ENCODE results near the gene COL13A1. TPM values are rescaled to one million over a fixed set of nuclear protein-coding genes. Genes with fewer than 3 reads are reported as not detected.

COL13A1 gene
- total RNA-seq, 1 experiment from 2014 or later = 5.9 TPM

- H4K20me1 ChIP-seq (ENCODE audit: insufficient read depth) = no peaks in the 10 kb centered on the region
- H3K4me2 ChIP-seq (ENCODE audit: low read length) = no peak overlapping the region
- H3K9me3 ChIP-seq (ENCODE audit: control insufficient read depth in 1 of 2, insufficient read depth in 1 of 2, low read depth in 1 of 2, low read length in 2 of 2) = no peaks in the 10 kb centered on the region
- ATAC-seq (no peak), DNase-seq (ENCODE audit: low read depth, low spot score) (no peak)
- no peaks in the 10 kb centered on the region for H3K79me2 ChIP-seq (ENCODE audit: insufficient read depth, low read length)
- H3K4me1 ChIP-seq (ENCODE audit: control insufficient read depth in 1 of 2, insufficient read depth in 2 of 2, low read length in 2 of 2) = no peaks in the 10 kb centered on the region
- H2AFZ ChIP-seq (ENCODE audit: low read depth, low read length, poor library complexity, severe bottlenecking) = no peak overlapping the region
- ChIA-PET CTCF (interaction anchor here (2.7 kb wide), 1 partner anchor 8 kb away, joined by 11 read pairs; no protein-coding TSS in a partner anchor), RAD21 (ENCODE audit: low non-redundant PET in 1 of 2, low total read pairs in 2 of 2, uncharacterized antibody in 2 of 2, unreplicated experiment in 2 of 2) (no interaction called here), POLR2A (no interaction called here)
- H3K27me3 ChIP-seq (ENCODE audit: insufficient read depth, low read length) = no peaks in the 10 kb centered on the region; the same call in 1 of the 2 replicates
- TF ChIP-seq SP1 (IDR thresholded peaks at IDR 0.05; ENCODE audit: low read depth) (no peak), EZH2phosphoT487 (IDR thresholded peaks at IDR 0.05; ENCODE audit: borderline replicate concordance) (no peak), EGR1 (IDR thresholded peaks at IDR 0.05; ENCODE audit: low read depth) (no peak), EZH2 (IDR thresholded peaks at IDR 0.05) (no peak), CEBPB (IDR thresholded peaks at IDR 0.05; ENCODE audit: low read depth) (no peak), YY1 (IDR thresholded peaks at IDR 0.05; ENCODE audit: extremely low read depth, insufficient replicate concordance, low read depth, low read length) (no peak), ZNF274 (IDR thresholded peaks at IDR 0.05; ENCODE audit: low read depth, low read length) (no peak), REST (IDR thresholded peaks at IDR 0.05; ENCODE audit: low read depth) (no peak), CBX3 (IDR thresholded peaks at IDR 0.05; ENCODE audit: low read depth) (no peak), CTCF (IDR thresholded peaks at IDR 0.05 in 2 of 3, conservative IDR thresholded peaks at IDR 0.05 in 1 of 3; ENCODE audit: borderline replicate concordance in 1 of 3, insufficient read depth in 1 of 3, low read depth in 2 of 3, low read length in 2 of 3) (no peak), JUND (IDR thresholded peaks at IDR 0.05) (no peak), POLR2AphosphoS5 (IDR thresholded peaks at IDR 0.05; ENCODE audit: low read depth, low read length) (no peak)
- no TSS peak for BruUV-seq (replicated peaks)
- H3K9me2 ChIP-seq (ENCODE audit: insufficient read depth) = no peaks in the 10 kb centered on the region
- no peak overlapping the region for H3K4me3 ChIP-seq (replicated peaks in 1 of 2; ENCODE audit: low read depth in 1 of 2, low read length in 2 of 2)
- H3K9ac ChIP-seq (ENCODE audit: low read length) = no peak overlapping the region
- H3K27ac ChIP-seq (ENCODE audit: low read depth, low read length) = no peak overlapping the region
- H3K36me3 ChIP-seq (ENCODE audit: control insufficient read depth in 1 of 2, insufficient read depth in 2 of 2, low read length in 2 of 2) = no peaks in the 10 kb centered on the region
- intact Hi-C loops (cut with micrococcal nuclease) = loop anchor here (10.0 kb wide), 1 partner anchor 399 kb away; no protein-coding TSS in a partner anchor
These were observed 164.4 kb downstream of the COL13A1 start for GRCh38 chr10:69965919-69966662.
